Naive thymus-derived CD8-positive, alpha-beta T cell (primary cell): ENCODE data around the gene PPP2R2B. TPM values are rescaled to one million over a fixed set of nuclear protein-coding genes. Genes with fewer than 3 reads are reported as not detected.

Source experiments
- ATAC-seq, 2 donors: fragments of 150-1000 bp; cut with Tn5 transposase in 1 of 2; sonication (Bioruptor Pico), chemical (Tn5 transposase) in 1 of 2; 1 replicate in 1 of 2; 2 replicates in 1 of 2; pipeline ENCODE4 v1.10.0; 2021; ENCODE audit warnings: mild to moderate bottlenecking in 2 of 2, moderate library complexity in 2 of 2
- POLR2A ChIA-PET: fragments of 350-600 bp; sonication (Branson Sonifier 250); formaldehyde crosslinking; loops from one replicate; lab custom pipeline; 2021; ENCODE audit warnings: antibody characterized with exemption; lab: Charles Lee
- DNase-seq, 10 donors: peaks; one replicate each; pipeline versions ENCODE4 v3.0.0 to v3.0.0-alpha.2; 2020 to 2022
- H3K27ac Mint-ChIP-seq, 10 donors: one replicate each; pipeline ENCODE4 v1.8.0; 2020 to 2022; ENCODE audit warnings: mild to moderate bottlenecking in 10 of 10, mixed read lengths in 10 of 10, moderate library complexity in 4 of 10, inconsistent platforms in 1 of 10
- H3K27me3 Mint-ChIP-seq, 5 donors: one replicate each; pipeline ENCODE4 v1.8.0; 2021 to 2022; ENCODE audit warnings: mixed read lengths in 5 of 5
- H3K36me3 Mint-ChIP-seq, 3 donors: one replicate each; pipeline ENCODE4 v1.8.0; 2020 to 2022; ENCODE audit warnings: mixed read lengths in 3 of 3, mild to moderate bottlenecking in 2 of 3, inconsistent platforms in 1 of 3
- H3K4me1 Mint-ChIP-seq, 4 donors: one replicate each; pipeline ENCODE4 v1.8.0; 2021 to 2022; ENCODE audit warnings: mixed read lengths in 4 of 4
- H3K4me3 Mint-ChIP-seq, 10 donors: one replicate each; pipeline ENCODE4 v1.8.0; 2020 to 2022; ENCODE audit warnings: mild to moderate bottlenecking in 10 of 10, mixed read lengths in 10 of 10, moderate library complexity in 6 of 10, inconsistent platforms in 1 of 10
- H3K9me3 Mint-ChIP-seq, 9 donors: one replicate each; pipeline ENCODE4 v1.8.0; 2020 to 2022; ENCODE audit warnings: mixed read lengths in 9 of 9, mild to moderate bottlenecking in 3 of 9, inconsistent platforms in 1 of 9, moderate library complexity in 1 of 9
- polyA plus RNA-seq, 3 donors: library from polyadenylated mRNA; unstranded; fragments of 300-500 nt; fragmentation: Illumina TruSeq; gene quantifications; one replicate each; pipeline ENCODE4 v1.2.3, GENCODE V29; 2021
- total RNA-seq, 8 experiments: library from RNA in 2 of 8; stranded (reverse) in 2 of 8; gene quantifications; one replicate each; pipeline ENCODE4 v1.2.3 and lab custom pipeline; 2021 to 2026

PPP2R2B gene
- total and polyA plus RNA-seq, 5 experiments from 2014 or later = 0.57 to 17.9 (median 0.77) TPM

DNA sequence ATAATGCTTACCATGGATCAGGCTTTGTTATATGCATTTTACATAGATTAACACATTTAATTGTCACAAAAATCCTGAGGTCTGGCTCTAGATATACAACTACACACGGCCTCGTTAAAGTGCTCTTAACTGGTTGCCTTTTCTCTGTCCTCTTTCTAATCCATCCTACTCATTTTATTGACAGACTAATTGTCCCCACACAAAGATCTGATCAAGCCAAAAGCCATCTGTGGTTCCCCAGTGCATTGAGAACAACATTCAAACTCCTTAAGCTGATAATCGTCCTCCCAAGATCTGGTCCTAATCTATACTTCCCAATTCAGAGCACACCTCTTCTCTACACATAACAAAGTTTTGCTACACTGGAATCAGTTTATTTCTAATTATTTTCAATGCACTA, 23.9 kb upstream of the PPP2R2B start:
- H3K4me3 Mint-ChIP-seq = no peak overlapping the region
- H3K27me3 Mint-ChIP-seq = peaks cover 0 to 4% (median 0%) of the 10 kb centered on the region in 5 donors
- DNase-seq (no peak), ATAC-seq (no peak)
- no peak overlapping the region for H3K27ac Mint-ChIP-seq
- H3K36me3 Mint-ChIP-seq = peaks cover 0 to 3% (median 0%) of the 10 kb centered on the region in 3 donors
- H3K9me3 Mint-ChIP-seq = peaks cover 0 to 5% (median under 1%) of the 10 kb centered on the region in 9 donors
- H3K4me1 Mint-ChIP-seq = no peaks in the 10 kb centered on the region
- POLR2A ChIA-PET = no interaction called here

- no peak overlapping the region for H3K27ac Mint-ChIP-seq
- H3K36me3 Mint-ChIP-seq = no peaks in the 10 kb centered on the region
- POLR2A ChIA-PET = no interaction called here
- H3K4me3 Mint-ChIP-seq = no peak overlapping the region
- peaks cover 0 to 11% (median under 1%) of the 10 kb centered on the region in 4 donors for H3K4me1 Mint-ChIP-seq
- peaks cover 0 to 2% (median 0%) of the 10 kb centered on the region in 5 donors for H3K27me3 Mint-ChIP-seq
- DNase-seq = no peak
- H3K9me3 Mint-ChIP-seq = peaks cover 0 to 8% (median 2%) of the 10 kb centered on the region in 9 donors
- no peak for ATAC-seq
Observed at GRCh38 chr5:146897061-146897460, 18.5 kb upstream of the PPP2R2B start.

- Mint-ChIP-seq H3K9me3 (peaks cover 0 to 8% (median 2%) of the 10 kb centered on the region in 9 donors), H3K27ac (peak overlapping the region in 1 of 10 donors; percentile 10), H3K4me1 (peaks cover 0 to 21% (median 2%) of the 10 kb centered on the region in 4 donors), H3K27me3 (peaks cover 0 to 2% (median 0%) of the 10 kb centered on the region in 5 donors), H3K4me3 (peak overlapping the region in 1 of 10 donors; percentile 1), H3K36me3 (no peaks in the 10 kb centered on the region)
- ATAC-seq (no peak), DNase-seq (no peak)
- POLR2A ChIA-PET = no interaction called here
Observed at GRCh38 chr5:146894753-146895521, 16.4 kb upstream of the PPP2R2B start.

GRCh38 chr5:146893991-146894390, 15.4 kb upstream of the PPP2R2B start:
- POLR2A ChIA-PET = no interaction called here
- ATAC-seq (no peak), DNase-seq (no peak)
- no peak overlapping the region for H3K4me3 Mint-ChIP-seq
- peaks cover 0 to 21% (median 2%) of the 10 kb centered on the region in 4 donors for H3K4me1 Mint-ChIP-seq
- peaks cover 0 to 8% (median 2%) of the 10 kb centered on the region in 9 donors for H3K9me3 Mint-ChIP-seq
- H3K27me3 Mint-ChIP-seq = peaks cover 0 to 2% (median 0%) of the 10 kb centered on the region in 5 donors
- no peak overlapping the region for H3K27ac Mint-ChIP-seq
- no peaks in the 10 kb centered on the region for H3K36me3 Mint-ChIP-seq

- POLR2A ChIA-PET = no interaction called here
- Mint-ChIP-seq H3K4me3 (no peak overlapping the region), H3K9me3 (peaks cover 0 to 2% (median 0%) of the 10 kb centered on the region in 9 donors), H3K27me3 (peaks cover 0 to 4% (median 0%) of the 10 kb centered on the region in 5 donors), H3K36me3 (no peaks in the 10 kb centered on the region), H3K4me1 (peaks cover 0 to 21% (median 3%) of the 10 kb centered on the region in 4 donors), H3K27ac (no peak overlapping the region)
- DNase-seq = no peak
- no peak for ATAC-seq
Observed at GRCh38 chr5:146892231-146892630, 13.7 kb upstream of the PPP2R2B start.

DNA sequence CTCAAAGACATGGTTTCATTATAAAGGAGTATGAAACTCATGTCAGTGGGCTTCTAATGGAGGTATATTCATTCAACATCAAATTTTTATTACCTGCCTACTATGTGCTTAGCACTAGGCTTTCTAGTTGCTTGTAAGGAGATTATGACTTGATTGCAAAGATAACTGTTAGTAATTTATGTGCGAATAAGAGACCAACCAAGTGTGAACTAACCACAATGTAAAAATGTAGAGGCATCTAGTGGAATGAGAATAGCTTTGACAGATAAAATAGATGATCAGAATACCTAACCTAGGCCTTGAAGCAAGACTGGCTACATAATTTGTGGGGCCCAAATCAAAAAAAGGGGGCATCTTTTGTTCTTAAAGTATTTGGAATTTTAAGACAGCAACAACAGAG, 13.0 kb upstream of the PPP2R2B start:
- no peaks in the 10 kb centered on the region for H3K9me3 Mint-ChIP-seq
- H3K4me1 Mint-ChIP-seq = peaks cover 0 to 21% (median 3%) of the 10 kb centered on the region in 4 donors

DNA sequence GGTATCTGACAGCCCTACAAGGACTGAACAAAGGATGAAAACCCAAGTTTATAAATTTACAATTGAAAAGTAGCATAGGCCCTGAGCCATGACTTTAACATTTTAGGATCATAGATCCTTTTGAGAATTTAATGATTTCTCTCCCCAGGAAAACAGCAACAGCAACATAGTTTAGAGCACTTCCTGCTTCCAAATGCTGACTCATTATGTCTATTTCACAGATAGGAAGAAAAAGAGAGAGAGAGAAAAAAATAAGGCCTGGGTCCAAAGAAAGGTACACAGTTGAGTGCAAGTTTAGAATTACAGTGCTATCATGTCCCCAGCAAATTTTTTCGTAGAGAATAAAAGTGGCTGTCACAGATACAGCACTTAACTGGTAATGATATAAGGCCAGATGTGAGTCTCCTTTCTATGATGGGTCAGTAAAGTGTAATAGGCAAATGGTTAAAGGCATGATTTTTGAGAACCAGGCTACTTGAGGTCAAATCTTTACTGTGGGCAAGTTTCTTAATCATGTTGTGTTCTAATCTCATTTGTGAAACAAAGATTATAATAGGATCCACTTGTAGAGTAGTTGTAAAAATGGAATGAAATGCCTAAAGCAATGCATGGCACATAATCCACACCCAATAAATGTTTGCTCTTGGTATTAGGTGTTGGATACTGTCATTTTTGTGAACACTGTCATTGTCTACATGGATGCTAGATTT, 12.3 kb upstream of the PPP2R2B start:
- Mint-ChIP-seq H3K9me3 (no peaks in the 10 kb centered on the region), H3K27ac (no peak overlapping the region), H3K4me1 (peaks cover 0 to 21% (median 3%) of the 10 kb centered on the region in 4 donors), H3K36me3 (no peaks in the 10 kb centered on the region), H3K4me3 (no peak overlapping the region), H3K27me3 (peaks cover 0 to 5% (median under 1%) of the 10 kb centered on the region in 5 donors)
- DNase-seq (no peak), ATAC-seq (no peak)
- POLR2A ChIA-PET = no interaction called here

More for the DNA sequence above, 13.0 kb upstream of the PPP2R2B start:
- Mint-ChIP-seq H3K27me3 (peaks cover 0 to 4% (median 0%) of the 10 kb centered on the region in 5 donors), H3K36me3 (no peaks in the 10 kb centered on the region), H3K4me3 (no peak overlapping the region), H3K27ac (no peak overlapping the region)
- POLR2A ChIA-PET = no interaction called here
- no peak for DNase-seq
- no peak for ATAC-seq

- ATAC-seq = no peak
- Mint-ChIP-seq H3K9me3 (no peaks in the 10 kb centered on the region), H3K4me1 (peaks cover 0 to 20% (median 3%) of the 10 kb centered on the region in 4 donors), H3K27me3 (peaks cover 0 to 9% (median 5%) of the 10 kb centered on the region in 5 donors), H3K36me3 (no peaks in the 10 kb centered on the region), H3K4me3 (no peak overlapping the region), H3K27ac (no peak overlapping the region)
- POLR2A ChIA-PET = no interaction called here
- no peak for DNase-seq
Observed at GRCh38 chr5:146890066-146890465, 11.5 kb upstream of the PPP2R2B start.

DNA sequence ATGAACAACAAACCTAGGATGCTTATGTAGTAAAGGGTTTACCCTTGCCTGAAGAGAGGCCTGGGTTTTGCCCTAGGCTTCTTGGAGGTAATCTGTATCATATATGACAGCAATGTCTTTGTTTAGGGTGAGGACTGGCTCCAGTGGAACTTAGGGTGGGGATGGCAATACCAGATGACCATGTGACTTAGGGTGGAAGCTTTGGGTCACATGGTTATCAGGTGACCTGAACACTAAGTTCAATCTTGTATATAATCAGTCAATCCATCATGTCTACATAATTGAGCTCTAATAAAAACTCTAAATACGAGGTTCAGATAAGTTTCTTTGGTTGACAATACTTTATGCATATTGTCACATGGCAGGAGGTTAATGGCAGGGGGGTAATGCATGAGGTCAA, 10.6 kb upstream of the PPP2R2B start:
- peaks cover 0 to 15% (median 3%) of the 10 kb centered on the region in 4 donors for H3K4me1 Mint-ChIP-seq
- no peaks in the 10 kb centered on the region for H3K36me3 Mint-ChIP-seq
- H3K27me3 Mint-ChIP-seq = peaks cover 0 to 10% (median 9%) of the 10 kb centered on the region in 5 donors
- H3K4me3 Mint-ChIP-seq = no peak overlapping the region
- POLR2A ChIA-PET = no interaction called here
- no peak for ATAC-seq
- DNase-seq = no peak
- no peaks in the 10 kb centered on the region for H3K9me3 Mint-ChIP-seq
- H3K27ac Mint-ChIP-seq = no peak overlapping the region

DNA sequence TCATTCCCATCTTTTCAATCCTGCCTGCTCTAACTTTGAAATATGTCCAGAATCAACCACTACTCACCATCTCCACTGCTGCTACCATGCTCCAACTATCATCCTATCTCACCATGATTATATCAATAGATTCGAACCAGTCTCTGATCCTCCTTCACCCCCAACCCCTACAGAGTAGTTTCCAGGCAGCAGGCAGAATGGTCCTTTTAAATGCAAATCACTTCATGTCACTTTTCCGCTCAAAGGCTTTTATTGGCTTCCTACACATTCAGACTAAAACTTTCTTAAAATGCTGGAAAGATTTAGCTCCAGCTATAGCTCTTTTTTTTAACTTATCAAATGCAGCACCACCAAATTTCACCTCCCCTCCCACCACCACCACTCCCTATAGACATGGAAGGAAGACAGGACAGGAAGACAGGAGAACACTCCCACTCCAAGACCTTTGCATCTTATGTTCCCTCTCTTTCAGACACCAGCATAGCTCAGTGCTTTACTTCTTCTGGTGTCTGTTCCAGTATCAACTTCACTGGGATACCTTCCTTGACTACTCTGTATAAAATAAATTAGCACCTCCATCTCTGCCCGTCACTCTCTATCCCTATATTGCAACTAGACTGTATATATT, 9.9 kb upstream of the PPP2R2B start:
- peaks cover 1 to 11% (median 10%) of the 10 kb centered on the region in 5 donors for H3K27me3 Mint-ChIP-seq
- no peaks in the 10 kb centered on the region for H3K9me3 Mint-ChIP-seq
- H3K36me3 Mint-ChIP-seq = no peaks in the 10 kb centered on the region
- DNase-seq = no peak
- POLR2A ChIA-PET = no interaction called here
- no peak for ATAC-seq
- H3K27ac Mint-ChIP-seq = no peak overlapping the region
- H3K4me3 Mint-ChIP-seq = no peak overlapping the region
- peaks cover 0 to 15% (median 3%) of the 10 kb centered on the region in 4 donors for H3K4me1 Mint-ChIP-seq

- Mint-ChIP-seq H3K9me3 (no peaks in the 10 kb centered on the region), H3K4me3 (no peak overlapping the region), H3K27me3 (peaks cover 3 to 25% (median 10%) of the 10 kb centered on the region in 5 donors), H3K36me3 (no peaks in the 10 kb centered on the region), H3K27ac (no peak overlapping the region), H3K4me1 (peaks cover 1 to 3% (median 2%) of the 10 kb centered on the region in 4 donors)
- ATAC-seq (no peak), DNase-seq (no peak)
- POLR2A ChIA-PET = no interaction called here
Observed at GRCh38 chr5:146884066-146884626, 5.6 kb upstream of the PPP2R2B start.

- POLR2A ChIA-PET = no interaction called here
- Mint-ChIP-seq H3K36me3 (no peaks in the 10 kb centered on the region), H3K27me3 (peaks cover 6 to 27% (median 10%) of the 10 kb centered on the region in 5 donors), H3K4me3 (no peak overlapping the region), H3K9me3 (no peaks in the 10 kb centered on the region), H3K4me1 (peaks cover 1 to 9% (median 6%) of the 10 kb centered on the region in 4 donors), H3K27ac (no peak overlapping the region)
- ATAC-seq (no peak), DNase-seq (no peak)
Observed at GRCh38 chr5:146883511-146883910, 5.0 kb upstream of the PPP2R2B start.
